Suprapubic skin (tissue), 4 donors: ENCODE measurements around the gene TSGA10.

Experiments used
- POLR2A ChIP-seq, 2 donors: fragments of 450-650 bp; IDR thresholded peaks; one replicate each; pipeline ENCODE4 v1.6.1; 2017; ENCODE audit warnings: antibody characterized with exemption in 2 of 2, mild to moderate bottlenecking in 2 of 2, moderate library complexity in 2 of 2
- POLR2AphosphoS5 ChIP-seq, 3 donors: sonication (generic); formaldehyde crosslinking; IDR thresholded peaks; one replicate each; pipeline ENCODE4 v1.6.1; 2017; ENCODE audit warnings: antibody characterized with exemption in 3 of 3

DNA sequence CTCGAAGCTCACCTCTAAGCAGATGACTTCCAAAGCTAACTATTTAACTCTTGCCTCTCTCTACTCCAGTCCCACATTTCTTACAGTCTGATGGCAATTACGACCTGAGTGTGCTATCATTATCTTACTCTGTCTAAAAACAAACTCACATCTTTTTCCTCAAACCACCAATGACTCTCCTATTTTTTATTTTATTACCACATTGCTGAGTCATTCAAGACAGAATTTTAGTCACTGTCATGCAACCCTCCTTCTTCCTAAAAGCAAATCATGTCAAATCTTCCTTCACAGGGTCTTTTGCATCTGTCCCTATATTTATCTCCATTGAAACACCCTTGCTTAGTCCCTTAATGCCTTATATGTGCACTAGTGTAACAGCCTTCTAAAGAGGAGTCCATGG is 47.8 kb downstream of the TSGA10 start:
- TF ChIP-seq POLR2AphosphoS5 (IDR thresholded peaks at IDR 0.05) (no peak), POLR2A (IDR thresholded peaks at IDR 0.05) (no peak)
